Measurements from ENCODE around the gene KRTAP10-2. TPM values are rescaled to one million over a fixed set of nuclear protein-coding genes. Genes with fewer than 3 reads are reported as not detected.
A peak's percentile ranks its signal among the peaks of the same experiment; 100 is the strongest.
"Not testable (repeated sequence)": the region's sequence is repeated elsewhere in the genome, so short reads cannot be mapped to it uniquely, and the experiment has no call there.

Gene KRTAP10-2
- total and polyA plus RNA-seq, 3 experiments from 2014 or later = not detected

GRCh38 chr21:44594406-44594916 is 43.2 kb upstream of the KRTAP10-2 start:
- Histone ChIP-seq H3K4me3 (ENCODE audit: low read length) (no peak overlapping the region), H3K9me3 (ENCODE audit: low read length) (no peaks in the 10 kb centered on the region), H3K36me3 (ENCODE audit: insufficient read depth, low read length) (no peaks in the 10 kb centered on the region), H3K4me1 (ENCODE audit: insufficient read depth, low read length) (no peaks in the 10 kb centered on the region), H3K27me3 (ENCODE audit: insufficient read depth, low read length, poor library complexity, severe bottlenecking) (no peaks in the 10 kb centered on the region), H3K27ac (ENCODE audit: low read depth, low read length) (peak overlapping the region; percentile 73)
- Mint-ChIP-seq H3K4me3 (no peak overlapping the region), H3K9me3 (peaks cover 0 to 9% (median 4%) of the 10 kb centered on the region in 5 donors), H3K36me3 (peaks cover 0 to 8% (median 2%) of the 10 kb centered on the region in 3 donors), H3K4me1 (peaks cover 2 to 12% (median 5%) of the 10 kb centered on the region in 3 donors), H3K27ac (peak overlapping the region in 1 of 8 donors; percentile 8), H3K27me3 (peaks cover 4 to 5% of the 10 kb centered on the region in 2 donors)
- DNase-seq = no peak
- POLR2A ChIA-PET = no interaction called here
- CTCF ChIA-PET = no interaction called here

- peaks cover 0 to 8% (median 2%) of the 10 kb centered on the region in 5 donors for H3K9me3 Mint-ChIP-seq
- Histone ChIP-seq H3K4me1 (ENCODE audit: insufficient read depth, low read length) (no peaks in the 10 kb centered on the region), H3K4me3 (ENCODE audit: low read length) (no peak overlapping the region), H3K27ac (ENCODE audit: low read depth, low read length) (peak overlapping the region; percentile 73), H3K9me3 (ENCODE audit: low read length) (no peaks in the 10 kb centered on the region), H3K27me3 (ENCODE audit: insufficient read depth, low read length, poor library complexity, severe bottlenecking) (no peaks in the 10 kb centered on the region), H3K36me3 (ENCODE audit: insufficient read depth, low read length) (no peaks in the 10 kb centered on the region)
- ChIA-PET POLR2A (no interaction called here), CTCF (no interaction called here)
- H3K27ac Mint-ChIP-seq = peak overlapping the region in 3 of 8 donors; percentile 38 to 60 (median 52)
- no peak for DNase-seq
- peaks cover 2 to 12% (median 5%) of the 10 kb centered on the region in 3 donors for H3K4me1 Mint-ChIP-seq
- peaks cover 0 to 7% (median 2%) of the 10 kb centered on the region in 3 donors for H3K36me3 Mint-ChIP-seq
- H3K27me3 Mint-ChIP-seq = peaks cover 4 to 9% of the 10 kb centered on the region in 2 donors
- no peak overlapping the region for H3K4me3 Mint-ChIP-seq
These were observed 42.5 kb upstream of the KRTAP10-2 start for GRCh38 chr21:44593598-44594405.

DNA sequence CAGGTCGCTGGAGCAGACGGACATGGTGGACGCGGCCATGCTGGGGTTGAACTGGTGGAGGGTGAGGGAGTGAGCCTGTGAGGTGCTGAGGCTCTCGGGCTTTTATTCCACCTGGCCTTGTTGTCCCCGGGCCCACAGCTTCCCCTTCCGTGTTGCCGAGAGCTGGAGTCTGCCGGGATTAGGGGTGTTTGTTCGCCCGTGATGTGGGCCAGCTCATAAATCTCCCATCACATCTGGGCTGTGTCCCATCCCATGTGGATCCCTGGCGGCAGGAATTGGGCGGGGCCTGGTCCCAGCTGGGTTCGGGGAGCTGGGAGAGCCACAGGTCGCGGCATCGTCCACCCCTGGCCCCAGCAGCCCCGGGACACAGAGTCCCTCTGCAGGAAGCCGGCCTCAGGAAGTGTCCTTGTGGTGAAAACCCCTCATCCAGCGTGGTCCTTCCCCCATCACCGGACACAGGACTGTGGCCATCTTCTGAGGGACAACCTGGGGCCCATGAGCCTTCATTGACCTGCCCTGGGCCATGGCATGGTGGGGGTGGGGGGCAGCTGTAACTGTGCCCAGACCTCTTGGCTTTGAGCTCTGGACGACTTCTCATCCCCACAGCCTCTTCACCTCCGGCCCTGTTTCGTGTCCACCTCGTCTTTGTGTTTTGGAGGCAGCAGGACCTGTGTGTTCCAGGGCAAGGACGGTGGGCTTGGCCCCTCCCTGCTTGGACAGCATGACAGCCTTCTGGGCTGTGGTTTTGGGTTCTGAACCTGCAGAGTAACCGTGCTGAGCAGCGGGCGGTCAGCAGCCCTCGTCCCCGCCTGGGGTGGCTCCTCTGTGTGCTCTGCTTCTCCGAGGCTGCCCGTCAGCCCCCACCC is 41.4 kb upstream of the KRTAP10-2 start, which contains the start of gene KRTAP10-6:
KRTAP10-6 (minus strand) TSS at position 60 of the 866 bp plus-strand sequence; CDS start at position 39, 21 bp downstream.
- Histone ChIP-seq H3K27ac (ENCODE audit: low read depth, low read length) (peak within 1 kb of the TSS; percentile 73), H3K9me3 (ENCODE audit: low read length) (no peaks in the 10 kb centered on the region), H3K27me3 (ENCODE audit: insufficient read depth, low read length, poor library complexity, severe bottlenecking) (no peaks in the 10 kb centered on the region), H3K36me3 (ENCODE audit: insufficient read depth, low read length) (no peaks in the 10 kb centered on the region), H3K4me3 (ENCODE audit: low read length) (no peak within 1 kb of the TSS), H3K4me1 (ENCODE audit: insufficient read depth, low read length) (no peaks in the 10 kb centered on the region)
- peaks cover 0 to 2% (median 0%) of the 10 kb centered on the region in 3 donors for H3K36me3 Mint-ChIP-seq
- no peaks in the 10 kb centered on the region for H3K9me3 Mint-ChIP-seq
- H3K27me3 Mint-ChIP-seq = peaks cover 1 to 10% of the 10 kb centered on the region in 2 donors
- H3K4me1 Mint-ChIP-seq = peaks cover 2 to 12% (median 5%) of the 10 kb centered on the region in 3 donors
- ChIA-PET POLR2A (no interaction called here), CTCF (no interaction called here)
- H3K27ac Mint-ChIP-seq = peak within 1 kb of the TSS in 1 of 8 donors; percentile 52
- H3K4me3 Mint-ChIP-seq = no peak within 1 kb of the TSS
- no peak for DNase-seq

DNA sequence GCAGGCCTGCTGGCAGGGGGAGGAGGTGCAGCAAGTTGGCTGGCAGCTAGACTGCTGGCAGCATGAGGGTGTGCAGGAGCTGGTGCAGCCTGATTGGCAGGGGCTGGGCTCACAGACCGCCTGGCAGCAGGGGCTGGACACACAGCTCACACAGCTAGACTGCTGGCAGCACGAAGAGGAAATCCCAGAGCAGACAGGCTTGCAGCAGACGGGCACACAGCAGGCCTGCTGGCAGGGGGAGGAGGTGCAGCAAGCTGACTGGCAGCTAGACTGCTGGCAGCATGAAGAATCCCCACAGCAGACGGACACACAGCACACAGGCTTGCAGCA is 40.5 kb upstream of the KRTAP10-2 start:
- H3K36me3 Mint-ChIP-seq; H3K27ac Mint-ChIP-seq; CTCF ChIA-PET; H3K4me1 ChIP-seq (ENCODE audit: insufficient read depth, low read length); H3K9me3 ChIP-seq (ENCODE audit: low read length); H3K27ac ChIP-seq (ENCODE audit: low read depth, low read length); H3K36me3 ChIP-seq (ENCODE audit: insufficient read depth, low read length); H3K27me3 ChIP-seq (ENCODE audit: insufficient read depth, low read length, poor library complexity, severe bottlenecking); H3K4me3 Mint-ChIP-seq; POLR2A ChIA-PET; H3K4me3 ChIP-seq (ENCODE audit: low read length); DNase-seq; H3K9me3 Mint-ChIP-seq: not testable (repeated sequence)
- Mint-ChIP-seq H3K4me1 (peaks cover 2 to 12% (median 5%) of the 10 kb centered on the region in 3 donors), H3K27me3 (peaks cover 1 to 19% of the 10 kb centered on the region in 2 donors)

DNA sequence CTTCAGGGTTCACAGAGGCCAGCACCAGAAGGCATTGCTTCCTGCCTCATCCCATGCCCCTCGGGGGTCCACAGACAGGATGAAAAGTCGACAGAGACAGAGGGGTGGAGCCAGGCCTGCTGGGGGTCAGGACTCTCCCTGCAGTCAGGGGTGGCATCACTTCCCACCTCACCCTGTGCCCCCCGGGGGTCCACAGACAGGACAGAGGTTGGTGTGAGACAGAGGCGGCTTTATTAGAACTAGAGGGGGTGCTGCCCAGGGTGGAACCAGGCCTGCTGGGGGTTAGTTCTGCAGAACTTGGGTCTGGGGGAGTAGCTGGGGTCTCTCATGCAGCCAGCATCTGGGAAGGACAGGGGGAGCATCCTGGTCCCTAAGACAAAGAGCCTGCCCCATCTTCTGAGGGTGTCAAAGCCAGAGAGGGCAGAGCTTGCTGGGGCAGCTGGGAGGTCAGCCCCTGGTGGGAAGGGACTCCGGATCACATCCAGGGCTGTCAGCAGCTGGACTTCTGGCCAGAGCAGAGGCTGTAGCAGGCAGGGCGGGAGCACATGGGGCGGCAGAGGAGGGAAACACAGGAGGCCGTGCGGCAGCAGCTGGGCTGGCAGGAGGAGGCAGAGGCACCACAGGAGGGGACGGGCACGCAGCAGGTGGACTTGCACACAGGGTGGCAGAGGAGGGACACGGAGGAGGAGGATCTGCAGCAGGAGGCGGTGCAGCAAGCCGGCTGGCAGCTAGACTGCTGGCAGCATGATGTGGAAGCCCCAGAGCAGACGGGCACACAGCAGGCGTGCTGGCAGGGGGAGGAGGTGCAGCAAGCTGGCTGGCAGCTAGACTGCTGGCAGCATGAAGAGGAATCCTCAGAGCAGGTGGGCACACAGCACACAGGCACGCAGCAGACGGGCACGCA is 39.8 kb upstream of the KRTAP10-2 start:
- CTCF ChIA-PET; H3K27ac ChIP-seq (ENCODE audit: low read depth, low read length); H3K36me3 ChIP-seq (ENCODE audit: insufficient read depth, low read length); DNase-seq; H3K9me3 Mint-ChIP-seq; H3K9me3 ChIP-seq (ENCODE audit: low read length); H3K27me3 ChIP-seq (ENCODE audit: insufficient read depth, low read length, poor library complexity, severe bottlenecking); H3K4me3 ChIP-seq (ENCODE audit: low read length); POLR2A ChIA-PET; H3K4me3 Mint-ChIP-seq; H3K4me1 ChIP-seq (ENCODE audit: insufficient read depth, low read length); H3K36me3 Mint-ChIP-seq: not testable (repeated sequence)
- peaks cover 2 to 12% (median 5%) of the 10 kb centered on the region in 3 donors for H3K4me1 Mint-ChIP-seq
- H3K27ac Mint-ChIP-seq = peak overlapping the region in 1 of 8 donors; percentile 83
- H3K27me3 Mint-ChIP-seq = peaks cover 1 to 25% of the 10 kb centered on the region in 2 donors

- H3K4me3 Mint-ChIP-seq = no peak overlapping the region
- no peak overlapping the region for H3K4me3 ChIP-seq (ENCODE audit: low read length)
- peaks cover 2 to 11% (median 3%) of the 10 kb centered on the region in 3 donors for H3K4me1 Mint-ChIP-seq
- H3K27me3 Mint-ChIP-seq = peaks cover 1 to 32% of the 10 kb centered on the region in 2 donors
- ChIA-PET POLR2A (no interaction called here), CTCF (no interaction called here)
- no peaks in the 10 kb centered on the region for H3K9me3 ChIP-seq (ENCODE audit: low read length)
- H3K36me3 Mint-ChIP-seq = peaks cover 0 to 7% (median 2%) of the 10 kb centered on the region in 3 donors
- H3K27ac ChIP-seq (ENCODE audit: low read depth, low read length) = no peak overlapping the region
- H3K27me3 ChIP-seq (ENCODE audit: insufficient read depth, low read length, poor library complexity, severe bottlenecking) = no peaks in the 10 kb centered on the region
- no peaks in the 10 kb centered on the region for H3K9me3 Mint-ChIP-seq
- H3K36me3 ChIP-seq (ENCODE audit: insufficient read depth, low read length) = no peaks in the 10 kb centered on the region
- no peaks in the 10 kb centered on the region for H3K4me1 ChIP-seq (ENCODE audit: insufficient read depth, low read length)
- no peak for DNase-seq
- H3K27ac Mint-ChIP-seq = no peak overlapping the region
These were observed 39.0 kb upstream of the KRTAP10-2 start for GRCh38 chr21:44590311-44590721.

GRCh38 chr21:44589586-44590305 is 38.4 kb upstream of the KRTAP10-2 start:
- H3K4me3 Mint-ChIP-seq = no peak overlapping the region
- CTCF ChIA-PET = no interaction called here
- no peaks in the 10 kb centered on the region for H3K36me3 ChIP-seq (ENCODE audit: insufficient read depth, low read length)
- no peak overlapping the region for H3K27ac ChIP-seq (ENCODE audit: low read depth, low read length)
- peaks cover 0 to 8% (median 0%) of the 10 kb centered on the region in 3 donors for H3K36me3 Mint-ChIP-seq
- H3K9me3 Mint-ChIP-seq = no peaks in the 10 kb centered on the region
- H3K4me1 ChIP-seq (ENCODE audit: insufficient read depth, low read length) = no peaks in the 10 kb centered on the region
- no peaks in the 10 kb centered on the region for H3K27me3 ChIP-seq (ENCODE audit: insufficient read depth, low read length, poor library complexity, severe bottlenecking)
- H3K4me1 Mint-ChIP-seq = peaks cover 0 to 8% (median 0%) of the 10 kb centered on the region in 3 donors
- no peaks in the 10 kb centered on the region for H3K9me3 ChIP-seq (ENCODE audit: low read length)
- POLR2A ChIA-PET = no interaction called here
- no peak overlapping the region for H3K27ac Mint-ChIP-seq
- peaks cover 5 to 36% of the 10 kb centered on the region in 2 donors for H3K27me3 Mint-ChIP-seq
- no peak overlapping the region for H3K4me3 ChIP-seq (ENCODE audit: low read length)
- DNase-seq = no peak
